Measurements from ENCODE around the gene UCHL3. TPM values are rescaled to one million over a fixed set of nuclear protein-coding genes. Genes with fewer than 3 reads are reported as not detected.
A peak's percentile ranks its signal among the peaks of the same experiment; 100 is the strongest.

The UCHL3 gene
- total and polyA plus RNA-seq, 2 experiments from 2014 or later: 64.6 to 143 TPM

DNA sequence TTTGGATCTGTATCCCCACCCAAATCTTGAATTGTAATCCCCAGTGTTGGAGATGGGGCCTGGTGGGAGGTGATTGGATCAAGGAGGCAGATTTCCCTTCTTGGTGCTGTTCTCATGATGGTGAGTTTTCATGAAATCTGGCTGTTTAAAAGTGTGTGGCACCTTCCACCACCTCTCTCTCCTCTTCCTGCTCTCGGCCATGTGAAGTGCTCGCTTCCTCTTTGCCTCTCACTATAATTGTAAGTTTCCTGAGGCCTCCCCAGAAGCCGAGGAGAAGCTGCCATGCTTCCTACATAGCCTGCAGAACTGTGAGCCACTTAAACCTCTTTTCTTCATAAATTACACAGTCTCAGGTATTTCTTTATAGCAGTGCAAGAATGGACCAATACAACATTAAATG lies 27.6 kb upstream of the UCHL3 start:
- no peak overlapping the region for H3K4me3 ChIP-seq
- H3K79me2 ChIP-seq (replicated peaks; ENCODE audit: insufficient read depth): no peaks in the 10 kb centered on the region
- DNase-seq (ENCODE audit: low spot score) (no peak), ATAC-seq (no peak)
- H3K9me2 ChIP-seq (ENCODE audit: insufficient read depth): peaks cover 3% of the 10 kb centered on the region; the same call in 1 of the 2 replicates
- Mint-ChIP-seq H3K4me3 (no peak overlapping the region), H3K27ac (no peak overlapping the region), H3K9me3 (peaks cover 39% of the 10 kb centered on the region), H3K36me3 (ENCODE audit: low read depth) (peaks cover 43% of the 10 kb centered on the region), H3K4me1 (peaks cover 6% of the 10 kb centered on the region), H3K27me3 (ENCODE audit: insufficient read depth, low read depth, poor library complexity) (no peaks in the 10 kb centered on the region)
- no peaks in the 10 kb centered on the region for H3K27me3 ChIP-seq (ENCODE audit: insufficient read depth)
- no peaks in the 10 kb centered on the region; the same call in none of the 2 replicates for H3K36me3 ChIP-seq (ENCODE audit: insufficient read depth)
- no peaks in the 10 kb centered on the region for H3K4me1 ChIP-seq (ENCODE audit: insufficient read depth)
- no peaks in the 10 kb centered on the region for H4K20me1 ChIP-seq (replicated peaks; ENCODE audit: insufficient read depth)
- no peak overlapping the region for H2AFZ ChIP-seq
- H3K27ac ChIP-seq (ENCODE audit: low read depth): no peak overlapping the region
- no peaks in the 10 kb centered on the region for H3F3A ChIP-seq (replicated peaks; ENCODE audit: low read depth)
- no peak overlapping the region for H3K4me2 ChIP-seq
- TF ChIP-seq ZNF331 (CRISPR knock-in tag; IDR thresholded peaks at IDR 0.05; ENCODE audit: low read depth) (no peak), EZH2phosphoT487 (IDR thresholded peaks at IDR 0.05; ENCODE audit: unreplicated experiment) (no peak), EZH2 (IDR thresholded peaks at IDR 0.05; ENCODE audit: low read depth, unreplicated experiment) (no peak)

DNA sequence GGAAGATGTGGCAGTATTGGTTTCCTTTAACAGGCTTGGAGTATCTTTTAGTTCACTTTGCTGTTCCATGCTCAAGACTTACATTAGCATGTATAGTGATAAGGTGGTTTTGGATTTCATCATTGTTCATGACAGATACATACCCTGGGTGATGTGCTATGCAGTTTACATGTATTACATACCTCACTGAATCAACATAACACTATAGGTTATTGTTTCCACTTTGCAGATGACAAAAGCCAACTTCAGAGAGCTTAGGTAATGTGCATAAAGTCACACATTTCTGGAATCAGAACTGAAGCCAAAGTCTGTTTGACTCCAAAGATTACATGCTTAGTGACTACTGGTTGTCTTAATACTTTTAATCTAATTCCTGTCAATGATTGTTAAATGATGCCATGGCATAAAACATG lies 19.0 kb upstream of the UCHL3 start:
- H3K36me3 ChIP-seq (ENCODE audit: insufficient read depth): peaks cover 4% of the 10 kb centered on the region; the same call in 1 of the 2 replicates
- H3K4me1 Mint-ChIP-seq: peaks cover 16% of the 10 kb centered on the region; the same call in 2 of the 3 replicates
- H3F3A ChIP-seq (replicated peaks; ENCODE audit: low read depth): no peaks in the 10 kb centered on the region
- DNase-seq (ENCODE audit: low spot score) (no peak), ATAC-seq (no peak)
- no peak overlapping the region for H3K4me3 ChIP-seq
- no peaks in the 10 kb centered on the region for H3K27me3 Mint-ChIP-seq (ENCODE audit: insufficient read depth, low read depth, poor library complexity)
- no peaks in the 10 kb centered on the region for H3K9me2 ChIP-seq (ENCODE audit: insufficient read depth)
- no peak overlapping the region for H3K4me3 Mint-ChIP-seq
- no peak overlapping the region for H3K4me2 ChIP-seq
- no peak overlapping the region for H2AFZ ChIP-seq
- H3K27ac Mint-ChIP-seq: peak overlapping the region; percentile 32; the same call in 1 of the 2 replicates
- H3K4me1 ChIP-seq (ENCODE audit: insufficient read depth): peaks cover 13% of the 10 kb centered on the region; the same call in 1 of the 2 replicates
- peaks cover 46% of the 10 kb centered on the region for H3K36me3 Mint-ChIP-seq (ENCODE audit: low read depth)
- TF ChIP-seq NANOG (IDR thresholded peaks at IDR 0.05; ENCODE audit: borderline replicate concordance) (no peak), ZNF114 (CRISPR knock-in tag; IDR thresholded peaks at IDR 0.05) (no peak)
- TF ChIP-seq, protein P1, sequence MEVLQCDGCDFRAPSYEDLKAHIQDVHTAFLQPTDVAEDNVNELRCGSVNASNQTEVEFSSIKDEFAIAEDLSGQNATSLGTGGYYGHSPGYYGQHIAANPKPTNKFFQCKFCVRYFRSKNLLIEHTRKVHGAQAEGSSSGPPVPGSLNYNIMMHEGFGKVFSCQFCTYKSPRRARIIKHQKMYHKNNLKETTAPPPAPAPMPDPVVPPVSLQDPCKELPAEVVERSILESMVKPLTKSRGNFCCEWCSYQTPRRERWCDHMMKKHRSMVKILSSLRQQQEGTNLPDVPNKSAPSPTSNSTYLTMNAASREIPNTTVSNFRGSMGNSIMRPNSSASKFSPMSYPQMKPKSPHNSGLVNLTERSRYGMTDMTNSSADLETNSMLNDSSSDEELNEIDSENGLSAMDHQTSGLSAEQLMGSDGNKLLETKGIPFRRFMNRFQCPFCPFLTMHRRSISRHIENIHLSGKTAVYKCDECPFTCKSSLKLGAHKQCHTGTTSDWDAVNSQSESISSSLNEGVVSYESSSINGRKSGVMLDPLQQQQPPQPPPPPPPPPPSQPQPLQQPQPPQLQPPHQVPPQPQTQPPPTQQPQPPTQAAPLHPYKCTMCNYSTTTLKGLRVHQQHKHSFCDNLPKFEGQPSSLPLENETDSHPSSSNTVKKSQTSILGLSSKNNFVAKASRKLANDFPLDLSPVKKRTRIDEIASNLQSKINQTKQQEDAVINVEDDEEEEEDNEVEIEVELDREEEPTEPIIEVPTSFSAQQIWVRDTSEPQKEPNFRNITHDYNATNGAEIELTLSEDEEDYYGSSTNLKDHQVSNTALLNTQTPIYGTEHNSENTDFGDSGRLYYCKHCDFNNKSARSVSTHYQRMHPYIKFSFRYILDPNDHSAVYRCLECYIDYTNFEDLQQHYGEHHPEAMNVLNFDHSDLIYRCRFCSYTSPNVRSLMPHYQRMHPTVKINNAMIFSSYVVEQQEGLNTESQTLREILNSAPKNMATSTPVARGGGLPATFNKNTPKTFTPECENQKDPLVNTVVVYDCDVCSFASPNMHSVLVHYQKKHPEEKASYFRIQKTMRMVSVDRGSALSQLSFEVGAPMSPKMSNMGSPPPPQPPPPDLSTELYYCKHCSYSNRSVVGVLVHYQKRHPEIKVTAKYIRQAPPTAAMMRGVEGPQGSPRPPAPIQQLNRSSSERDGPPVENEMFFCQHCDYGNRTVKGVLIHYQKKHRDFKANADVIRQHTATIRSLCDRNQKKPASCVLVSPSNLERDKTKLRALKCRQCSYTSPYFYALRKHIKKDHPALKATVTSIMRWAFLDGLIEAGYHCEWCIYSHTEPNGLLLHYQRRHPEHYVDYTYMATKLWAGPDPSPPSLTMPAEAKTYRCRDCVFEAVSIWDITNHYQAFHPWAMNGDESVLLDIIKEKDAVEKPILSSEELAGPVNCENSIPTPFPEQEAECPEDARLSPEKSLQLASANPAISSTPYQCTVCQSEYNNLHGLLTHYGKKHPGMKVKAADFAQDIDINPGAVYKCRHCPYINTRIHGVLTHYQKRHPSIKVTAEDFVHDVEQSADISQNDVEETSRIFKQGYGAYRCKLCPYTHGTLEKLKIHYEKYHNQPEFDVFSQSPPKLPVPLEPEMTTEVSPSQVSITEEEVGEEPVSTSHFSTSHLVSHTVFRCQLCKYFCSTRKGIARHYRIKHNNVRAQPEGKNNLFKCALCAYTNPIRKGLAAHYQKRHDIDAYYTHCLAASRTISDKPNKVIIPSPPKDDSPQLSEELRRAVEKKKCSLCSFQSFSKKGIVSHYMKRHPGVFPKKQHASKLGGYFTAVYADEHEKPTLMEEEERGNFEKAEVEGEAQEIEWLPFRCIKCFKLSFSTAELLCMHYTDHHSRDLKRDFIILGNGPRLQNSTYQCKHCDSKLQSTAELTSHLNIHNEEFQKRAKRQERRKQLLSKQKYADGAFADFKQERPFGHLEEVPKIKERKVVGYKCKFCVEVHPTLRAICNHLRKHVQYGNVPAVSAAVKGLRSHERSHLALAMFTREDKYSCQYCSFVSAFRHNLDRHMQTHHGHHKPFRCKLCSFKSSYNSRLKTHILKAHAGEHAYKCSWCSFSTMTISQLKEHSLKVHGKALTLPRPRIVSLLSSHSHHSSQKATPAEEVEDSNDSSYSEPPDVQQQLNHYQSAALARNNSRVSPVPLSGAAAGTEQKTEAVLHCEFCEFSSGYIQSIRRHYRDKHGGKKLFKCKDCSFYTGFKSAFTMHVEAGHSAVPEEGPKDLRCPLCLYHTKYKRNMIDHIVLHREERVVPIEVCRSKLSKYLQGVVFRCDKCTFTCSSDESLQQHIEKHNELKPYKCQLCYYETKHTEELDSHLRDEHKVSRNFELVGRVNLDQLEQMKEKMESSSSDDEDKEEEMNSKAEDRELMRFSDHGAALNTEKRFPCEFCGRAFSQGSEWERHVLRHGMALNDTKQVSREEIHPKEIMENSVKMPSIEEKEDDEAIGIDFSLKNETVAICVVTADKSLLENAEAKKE (CRISPR knock-in tag; IDR thresholded peaks at IDR 0.05): no peak
- 0 out of 2 replicates have a peak, but pooled peaks cover 8% of the 10 kb centered on the region for H4K20me1 ChIP-seq (replicated peaks; ENCODE audit: insufficient read depth)
- H3K9me3 Mint-ChIP-seq: no peaks in the 10 kb centered on the region
- H3K79me2 ChIP-seq (replicated peaks; ENCODE audit: insufficient read depth): peaks cover 9% of the 10 kb centered on the region
- no peak overlapping the region for H3K27ac ChIP-seq (ENCODE audit: low read depth)
- no peaks in the 10 kb centered on the region for H3K27me3 ChIP-seq (ENCODE audit: insufficient read depth)

All from GM23338 (cell line).